Superior temporal gyrus (tissue), 1 donor: ENCODE data around the gene AMZ2.
"Not testable (repeated sequence)": the region's sequence is repeated elsewhere in the genome, so short reads cannot be mapped to it uniquely, and the experiment has no call there.

Experiments
- DNase-seq: peaks from one replicate; pipeline ENCODE4 v3.0.0-alpha.2; 2016; ENCODE audit errors: extremely low spot score

The AMZ2 gene

GRCh38 chr17:68249354-68249765 lies 1.5 kb downstream of the AMZ2 start:
- no peak for DNase-seq

GRCh38 chr17:68253426-68253825 lies 5.6 kb downstream of the AMZ2 start:
- DNase-seq, result not testable (repeated sequence)

GRCh38 chr17:68255151-68255550 lies 7.3 kb downstream of the AMZ2 start:
- DNase-seq, result no peak

GRCh38 chr17:68255731-68256538 lies 8.1 kb downstream of the AMZ2 start:
- no peak for DNase-seq

- DNase-seq, result not testable (repeated sequence)
Measured at GRCh38 chr17:68256701-68257100, 8.9 kb downstream of the AMZ2 start.

- DNase-seq, result no peak
Measured at GRCh38 chr17:68257934-68258333, 10.1 kb downstream of the AMZ2 start.

- not testable (repeated sequence) for DNase-seq
Measured at GRCh38 chr17:68258890-68259647, 11.2 kb downstream of the AMZ2 start.

- not testable (repeated sequence) for DNase-seq
Measured at GRCh38 chr17:68259648-68259951, 11.8 kb downstream of the AMZ2 start.

GRCh38 chr17:68260051-68260762 lies 12.4 kb downstream of the AMZ2 start:
- no peak for DNase-seq

GRCh38 chr17:68262467-68262866 lies 14.6 kb downstream of the AMZ2 start:
- DNase-seq, result not testable (repeated sequence)

- peak; percentile 69 for DNase-seq
Measured at GRCh38 chr17:68263101-68263681, 15.3 kb downstream of the AMZ2 start.

- not testable (repeated sequence) for DNase-seq
Measured at GRCh38 chr17:68265833-68266232, 18.0 kb downstream of the AMZ2 start.

GRCh38 chr17:68273722-68274121 lies 25.9 kb downstream of the AMZ2 start:
- DNase-seq, result no peak

- not testable (repeated sequence) for DNase-seq
Measured at GRCh38 chr17:68276339-68276738, 28.5 kb downstream of the AMZ2 start.

- no peak for DNase-seq
Measured at GRCh38 chr17:68277807-68278206, 30.0 kb downstream of the AMZ2 start.

- not testable (repeated sequence) for DNase-seq
Measured at GRCh38 chr17:68281965-68282364, 34.1 kb downstream of the AMZ2 start.

- no peak for DNase-seq
Measured at GRCh38 chr17:68288375-68288774, 40.5 kb downstream of the AMZ2 start.

GRCh38 chr17:68288804-68289203 lies 41.0 kb downstream of the AMZ2 start:
- no peak for DNase-seq

- DNase-seq, result no peak
Measured at GRCh38 chr17:68289473-68289872, 41.6 kb downstream of the AMZ2 start.

GRCh38 chr17:68289936-68290267 lies 42.1 kb downstream of the AMZ2 start:
- DNase-seq, result no peak

GRCh38 chr17:68290268-68290954 lies 42.6 kb downstream of the AMZ2 start:
- DNase-seq, result no peak
